AG08395 (cell line): ENCODE data around the gene AHRR.
"Not testable (repeated sequence)": the region's sequence is repeated elsewhere in the genome, so short reads cannot be mapped to it uniquely, and the experiment has no call there.

Experiments used
- DNase-seq: peaks from one replicate; pipeline ENCODE4 v3.0.0; 2012; ENCODE audit warnings: mixed read lengths, low spot score

The AHRR gene

DNA sequence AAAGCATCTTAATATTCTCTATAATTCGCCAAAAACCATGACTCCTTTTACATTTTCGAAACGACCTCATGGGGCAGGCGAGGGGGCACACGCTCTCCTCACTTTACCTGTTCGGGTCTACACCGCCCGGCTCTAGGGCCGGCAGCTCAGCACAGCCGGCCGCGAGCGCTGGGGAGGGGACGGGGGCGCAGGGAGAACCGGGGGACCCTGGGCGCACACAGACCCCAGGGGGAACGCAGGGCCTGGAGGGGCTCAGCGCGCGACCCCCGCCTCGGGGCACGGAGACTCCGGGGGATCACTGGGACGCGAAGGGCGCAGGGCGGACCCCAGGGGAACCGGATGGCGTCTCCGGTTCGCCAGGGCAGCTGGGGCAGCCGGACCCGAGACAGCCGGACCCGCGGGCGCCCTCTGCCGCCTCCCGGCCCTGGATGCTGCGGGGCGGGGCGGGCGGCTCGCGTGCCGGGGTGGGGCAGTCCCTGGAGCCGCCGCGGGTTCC lies at the start of gene AHRR:
TSS of gene AHRR (plus strand) at position 485 of the 496 bp plus-strand sequence. CDS start 22,189 bp downstream, outside the sequence.
- DNase-seq: peak; percentile 93

- DNase-seq: not testable (repeated sequence)
Measured at GRCh38 chr5:271828-272167, 49.7 kb upstream of the AHRR start.

DNA sequence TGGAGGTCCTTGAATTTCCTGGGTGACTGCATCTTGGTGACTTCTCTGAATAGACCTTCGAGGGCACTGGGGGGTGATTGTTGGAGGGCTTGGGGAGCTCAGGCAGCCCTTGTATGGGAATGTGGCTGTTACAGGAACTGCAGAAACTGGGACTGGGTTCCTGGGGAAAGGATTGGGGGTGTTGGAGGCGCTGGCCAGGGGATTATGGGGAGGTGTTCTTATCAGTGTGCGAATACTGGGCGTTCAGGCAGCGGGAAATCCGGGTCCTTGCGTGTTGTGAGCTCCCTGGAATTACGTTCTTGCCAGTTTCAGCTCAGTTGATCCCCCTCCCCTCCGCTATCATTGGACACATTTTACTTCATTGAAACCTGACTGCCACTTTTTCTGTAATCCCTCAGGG lies 48.4 kb upstream of the AHRR start:
- not testable (repeated sequence) for DNase-seq

DNA sequence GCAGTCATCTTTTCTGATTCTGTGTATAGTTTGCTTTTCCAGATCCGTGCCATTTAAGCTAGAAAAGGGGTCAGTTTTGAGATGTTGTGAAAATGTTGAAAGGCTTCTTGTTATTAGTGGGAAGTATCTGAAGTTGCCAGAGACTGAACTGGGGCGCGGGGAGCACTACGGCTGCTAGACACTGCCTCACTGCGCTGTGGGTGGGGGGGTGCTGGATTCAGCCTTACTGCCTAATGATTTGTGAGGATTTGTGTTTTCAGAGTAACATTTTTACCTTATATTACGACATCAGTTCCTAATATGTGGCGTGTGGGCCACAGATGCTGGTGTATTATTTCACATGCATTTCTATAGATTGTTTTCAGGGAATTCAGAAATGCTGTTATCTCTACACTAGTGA lies 48.0 kb upstream of the AHRR start:
- DNase-seq: not testable (repeated sequence)

DNA sequence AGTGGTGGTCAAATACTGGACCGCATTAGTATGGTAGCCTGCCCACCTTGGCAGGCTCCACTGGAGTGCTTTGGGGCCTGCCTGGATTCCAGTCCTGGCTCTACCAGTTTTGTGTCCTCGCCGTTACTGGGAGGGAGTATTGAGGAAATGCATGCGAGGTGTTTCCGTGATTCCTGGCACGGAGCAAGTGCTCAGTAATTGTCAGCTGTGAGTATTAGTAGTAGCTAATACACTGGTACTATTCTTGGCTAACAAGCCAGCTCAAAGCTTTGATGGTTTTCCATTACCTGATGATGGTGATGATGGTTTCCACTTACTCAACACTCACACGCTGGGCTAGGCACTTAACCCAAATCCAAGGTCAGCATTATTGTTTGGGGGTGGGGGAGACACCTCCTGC lies 47.2 kb upstream of the AHRR start:
- not testable (repeated sequence) for DNase-seq

DNA sequence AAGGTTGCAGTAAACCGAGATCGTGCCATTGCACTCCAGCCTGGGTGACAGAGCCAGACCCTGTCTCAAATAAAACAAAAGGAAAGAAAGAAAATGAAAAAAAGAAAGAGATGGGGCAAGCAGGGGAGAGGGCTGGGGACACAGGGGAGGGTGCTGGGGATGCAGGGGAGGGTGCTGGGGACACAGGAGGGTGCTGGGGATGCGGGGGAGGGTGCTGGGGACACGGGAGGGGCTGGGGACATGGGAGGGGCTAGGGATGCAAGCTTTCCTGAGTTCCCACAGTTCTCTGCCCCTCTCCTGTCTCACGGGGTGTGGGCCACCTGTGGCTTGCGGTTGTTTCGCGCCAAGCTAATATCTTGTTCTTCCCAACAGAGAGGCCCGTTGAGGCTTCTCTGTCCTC lies 42.9 kb upstream of the AHRR start:
- no peak for DNase-seq

DNA sequence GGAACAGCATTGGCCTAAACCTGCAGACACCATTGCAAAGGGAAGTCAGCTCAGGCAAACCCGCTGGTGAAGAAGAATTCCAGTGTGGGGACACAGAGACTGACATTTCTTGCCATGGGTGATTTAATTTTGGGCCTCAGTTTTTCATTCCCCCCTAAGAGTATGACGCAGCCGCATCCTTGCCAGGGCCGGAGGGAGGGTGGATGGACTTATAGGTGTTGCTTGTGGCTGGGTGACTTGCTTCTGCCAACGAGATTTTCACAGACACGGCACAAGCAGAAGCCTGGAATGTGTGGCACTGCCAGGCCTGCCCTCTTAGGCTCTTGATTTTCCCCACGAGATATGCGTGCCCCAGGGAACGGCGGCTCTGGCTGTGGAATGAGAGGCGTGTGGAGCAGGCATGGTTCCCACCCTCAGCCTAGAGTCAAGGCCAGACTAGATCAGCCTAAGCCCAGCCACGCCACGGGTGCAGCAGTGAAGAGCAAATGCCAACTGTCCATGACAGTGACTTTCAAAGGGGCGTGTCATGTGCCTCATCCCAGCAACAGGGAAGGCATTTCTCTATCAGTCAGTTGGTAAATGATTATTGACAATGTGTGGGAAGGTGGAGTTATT lies 42.4 kb upstream of the AHRR start:
- not testable (repeated sequence) for DNase-seq

DNA sequence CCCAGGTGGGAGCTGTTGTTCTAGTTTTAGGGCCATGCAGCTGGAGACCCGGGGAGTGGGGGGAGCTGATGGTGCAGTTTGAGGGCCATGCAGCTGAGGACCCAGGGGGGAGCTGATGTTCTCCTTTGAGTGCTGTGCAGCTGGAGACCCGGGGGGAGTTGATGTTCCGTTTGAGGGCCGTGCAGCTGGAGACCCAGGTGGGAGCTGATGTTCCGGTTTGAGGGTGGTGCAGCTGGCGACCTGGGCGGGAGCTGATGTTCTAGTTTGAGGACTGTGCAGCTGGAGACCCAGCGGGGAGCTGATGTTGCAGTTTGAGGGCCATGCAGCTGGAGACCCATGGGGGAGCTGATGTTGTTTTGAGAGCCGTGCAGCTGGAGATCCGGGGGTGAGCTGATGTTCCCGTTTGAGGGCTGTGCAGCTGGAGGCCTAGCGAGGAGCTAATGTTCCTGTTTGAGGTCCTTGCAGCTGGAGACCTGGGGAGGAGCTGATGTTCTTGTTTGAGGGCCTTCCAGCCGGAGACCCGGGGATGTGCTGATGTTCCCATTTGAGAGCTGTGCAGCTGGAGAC lies 35.4 kb upstream of the AHRR start:
- DNase-seq: no peak

GRCh38 chr5:290200-290599 lies 31.3 kb upstream of the AHRR start:
- not testable (repeated sequence) for DNase-seq

DNA sequence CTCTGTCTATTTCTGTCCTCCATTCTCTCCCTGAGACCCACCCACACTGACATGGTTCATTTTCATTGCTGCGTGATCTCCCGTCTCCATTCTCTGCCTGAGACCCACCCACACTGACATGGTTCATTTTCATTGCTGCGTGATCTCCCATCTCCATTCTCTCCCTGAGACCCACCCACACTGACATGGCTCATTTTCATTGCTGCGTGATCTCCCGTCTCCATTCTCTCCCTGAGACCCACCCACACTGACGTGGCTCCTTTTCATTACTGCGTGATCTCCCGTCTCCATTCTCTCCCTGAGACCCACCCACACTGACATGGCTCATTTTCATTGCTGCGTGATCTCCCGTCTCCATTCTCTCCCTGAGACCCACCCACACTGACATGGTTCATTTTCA lies 30.2 kb upstream of the AHRR start:
- not testable (repeated sequence) for DNase-seq

DNA sequence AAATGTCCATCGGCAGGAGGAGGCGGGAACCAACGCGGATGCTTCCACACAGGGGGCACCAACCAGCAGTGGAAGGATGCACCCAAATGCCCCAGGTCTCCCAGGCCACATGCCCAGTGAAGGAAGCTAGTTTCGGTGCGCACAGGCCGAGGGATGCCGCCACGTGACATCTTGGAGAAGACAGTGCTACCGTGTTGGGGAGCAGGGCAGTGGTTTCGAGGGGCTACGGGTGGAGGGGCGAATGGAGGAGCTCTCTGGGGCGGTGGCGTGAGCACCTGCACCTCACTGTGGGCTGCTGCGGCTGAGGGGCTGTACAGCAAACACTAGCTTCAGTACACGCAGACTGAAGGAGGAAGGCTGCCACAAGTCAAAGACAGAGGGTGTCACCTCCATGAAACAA lies 26.7 kb upstream of the AHRR start:
- not testable (repeated sequence) for DNase-seq

GRCh38 chr5:296207-296606 lies 25.3 kb upstream of the AHRR start:
- not testable (repeated sequence) for DNase-seq

DNA sequence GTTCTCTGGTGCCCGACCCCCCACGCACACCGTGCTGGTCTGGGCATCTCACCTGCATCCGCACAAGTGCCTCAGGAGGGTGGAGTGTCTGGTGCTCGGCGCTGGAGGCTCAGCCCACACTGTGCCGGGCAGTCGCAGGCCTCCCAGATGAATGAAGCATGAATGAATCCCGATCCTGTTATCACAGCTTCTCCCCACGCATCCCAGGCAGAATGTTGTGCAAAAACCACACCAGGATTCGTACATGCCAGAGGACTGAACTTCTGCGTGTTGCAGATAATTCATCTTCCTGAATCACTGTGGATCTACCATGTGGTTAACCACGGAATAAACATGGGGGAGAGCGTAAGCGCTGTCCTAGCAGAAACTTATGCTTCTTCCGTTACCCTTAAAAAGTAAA lies 24.6 kb upstream of the AHRR start:
- not testable (repeated sequence) for DNase-seq

GRCh38 chr5:297448-297847 lies 24.1 kb upstream of the AHRR start:
- DNase-seq: not testable (repeated sequence)

- not testable (repeated sequence) for DNase-seq
Measured at GRCh38 chr5:297991-298736, 23.4 kb upstream of the AHRR start.

DNA sequence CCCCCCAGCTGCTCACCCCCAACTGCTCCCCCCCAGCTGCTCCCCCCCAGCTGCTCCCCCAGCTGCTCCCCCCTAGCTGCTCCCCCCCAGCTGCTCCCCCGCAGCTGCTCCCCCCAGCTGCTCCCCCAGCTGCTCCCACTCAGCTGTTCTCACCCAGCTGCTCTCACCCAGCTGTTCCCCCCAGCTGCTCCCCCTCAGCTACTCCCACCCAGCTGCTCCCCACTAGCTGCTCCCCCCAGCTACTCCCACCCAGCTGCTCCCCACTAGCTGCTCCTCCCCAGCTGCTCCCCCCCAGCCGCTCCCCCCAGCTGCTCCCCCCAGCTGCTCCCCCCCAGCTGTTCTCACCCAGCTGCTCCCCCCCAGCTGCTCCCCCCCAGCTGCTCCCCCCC lies 22.8 kb upstream of the AHRR start:
- no peak for DNase-seq

DNA sequence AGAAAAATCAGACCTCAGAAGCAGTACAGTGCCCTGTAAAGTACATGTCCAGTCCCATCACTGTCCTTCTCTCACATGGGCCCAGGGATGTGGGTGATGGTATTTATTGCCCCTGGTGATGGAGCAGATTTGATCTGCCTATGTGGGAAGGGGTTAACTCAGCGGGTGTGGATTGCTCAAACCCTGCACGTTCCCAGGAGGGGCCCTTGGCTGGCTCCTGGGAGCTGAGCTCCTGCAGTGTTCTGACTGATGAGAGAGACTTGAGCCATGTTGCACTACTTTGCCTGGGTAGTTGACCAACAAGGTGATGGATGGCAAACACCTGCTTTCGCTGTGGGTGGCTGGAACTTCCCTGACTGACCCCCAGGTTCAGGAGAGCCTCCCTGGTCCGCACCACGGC lies 21.6 kb upstream of the AHRR start:
- DNase-seq: not testable (repeated sequence)

DNA sequence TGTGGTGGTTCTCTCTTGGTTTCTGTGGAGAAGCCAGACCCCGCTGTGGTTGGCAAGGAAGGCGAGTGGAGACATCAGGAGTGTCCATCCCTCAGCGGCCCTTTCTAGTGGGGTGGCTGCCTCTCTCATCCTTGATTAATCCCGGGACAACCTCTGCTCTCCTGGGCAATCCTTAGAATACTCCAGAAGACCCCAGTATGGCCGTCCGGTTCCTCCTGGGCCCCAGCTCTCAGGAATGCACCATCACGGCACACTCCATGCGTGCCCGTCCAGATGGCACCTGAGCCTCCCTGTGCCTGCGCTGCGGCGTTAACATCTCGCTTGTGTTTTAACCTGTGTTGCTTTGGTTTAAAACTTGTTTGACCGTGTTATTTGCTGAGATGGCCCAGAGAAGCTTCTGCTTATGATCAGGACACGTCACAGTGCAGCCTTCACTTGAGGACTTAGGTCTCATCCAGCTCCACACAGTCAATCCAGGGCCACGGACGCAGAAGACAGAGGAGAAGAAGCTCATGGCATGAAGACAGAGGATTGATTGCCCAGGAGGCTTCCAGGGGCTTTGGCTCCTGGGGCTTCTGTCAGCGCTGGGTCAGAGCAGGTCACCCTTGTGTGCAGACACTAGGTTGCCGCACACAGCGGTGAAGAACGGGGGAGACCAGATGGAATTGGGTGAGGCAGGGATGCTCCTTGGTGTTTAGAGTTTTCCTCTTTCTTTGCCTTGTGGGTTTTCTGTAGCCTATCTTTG lies 20.7 kb upstream of the AHRR start:
- not testable (repeated sequence) for DNase-seq

- not testable (repeated sequence) for DNase-seq
Measured at GRCh38 chr5:302416-302815, 19.1 kb upstream of the AHRR start.

DNA sequence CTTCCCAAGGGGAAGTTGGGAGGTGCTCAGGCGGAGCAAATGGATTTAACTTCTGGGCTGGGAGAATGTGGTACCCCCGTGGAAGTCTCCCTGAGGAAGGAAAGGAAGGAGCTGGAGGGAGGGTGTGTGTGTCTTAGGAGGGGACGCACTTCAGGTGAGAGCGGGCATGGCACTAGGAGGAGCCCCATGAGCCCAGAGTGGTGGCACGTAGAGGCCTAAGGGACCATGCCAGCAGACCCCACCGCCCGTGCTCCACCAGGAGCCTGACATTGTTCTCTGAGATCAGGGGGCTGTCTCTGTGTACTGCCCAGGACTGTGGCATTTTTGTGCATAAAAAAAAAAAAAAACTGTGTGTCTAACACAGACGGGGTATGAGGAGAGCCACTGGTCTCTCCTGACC lies 18.5 kb upstream of the AHRR start:
- DNase-seq: no peak

DNA sequence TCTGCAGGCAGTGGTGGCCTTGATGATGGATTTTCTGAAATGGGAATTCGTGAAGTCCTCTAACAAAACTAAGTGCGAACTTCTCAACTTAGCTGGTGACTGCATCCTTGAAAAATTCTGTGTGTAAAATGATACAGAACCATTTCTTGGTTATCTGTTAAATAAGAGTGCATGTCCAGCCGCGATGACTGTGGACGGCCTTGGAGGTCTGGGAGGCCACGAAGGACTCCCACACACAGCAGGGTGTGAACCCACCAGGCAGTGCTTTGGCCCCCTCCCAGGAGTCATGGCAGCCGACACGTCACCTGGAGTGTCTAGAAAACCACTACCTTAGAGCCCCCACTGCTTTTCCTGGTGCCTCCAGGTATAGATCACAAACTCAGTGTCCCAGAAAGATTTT lies 17.8 kb upstream of the AHRR start:
- not testable (repeated sequence) for DNase-seq

GRCh38 chr5:305050-305449 lies 16.5 kb upstream of the AHRR start:
- no peak for DNase-seq

DNA sequence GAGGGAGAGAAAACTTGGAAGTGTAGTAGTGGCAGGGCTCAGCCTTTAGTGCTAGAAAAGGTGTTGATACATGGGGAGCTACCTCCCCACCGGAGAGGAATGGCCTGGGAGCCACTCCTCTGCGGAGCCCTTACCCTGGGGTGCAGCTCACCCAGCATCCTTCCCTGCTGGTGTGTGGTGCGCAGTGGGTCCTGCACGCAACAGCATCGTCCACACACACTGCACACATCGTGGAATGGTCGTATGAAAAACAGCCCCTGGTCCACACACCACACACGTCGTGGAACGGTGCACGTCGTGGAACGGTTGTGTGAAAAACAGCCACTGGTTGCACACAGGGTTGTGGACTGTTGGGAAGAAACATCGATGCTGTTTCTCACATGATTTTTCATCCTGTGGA lies 16.1 kb upstream of the AHRR start:
- DNase-seq: no peak
